Neutrophil (primary cell): ENCODE data around the gene PLA2G15.

Source experiments
- H3K27ac ChIP-seq: fragments of 200-600 bp; sonication (generic); 2 replicates; pipeline ENCODE4 v1.5.1; 2016; ENCODE audit warnings: mild to moderate bottlenecking, moderate library complexity
- H3K27me3 ChIP-seq: fragments of 200-600 bp; sonication (generic); 2 replicates; pipeline ENCODE4 v1.6.0; 2016; ENCODE audit warnings: mild to moderate bottlenecking
- H3K36me3 ChIP-seq: fragments of 200-600 bp; sonication (generic); 2 replicates; pipeline ENCODE4 v1.5.1; 2017
- H3K4me1 ChIP-seq, 2 experiments: fragments of 200-600 bp in 1 of 2; sonication (generic) in 1 of 2; 1 replicate in 1 of 2; 2 replicates in 1 of 2; pipeline versions ENCODE4 v1.5.1 to v1.6.1; 2013 to 2016; ENCODE audit warnings: low read depth in 1 of 2, low read length in 1 of 2, mild to moderate bottlenecking in 1 of 2, moderate library complexity in 1 of 2; ENCODE audit not compliant: control insufficient read depth in 1 of 2, insufficient read depth in 1 of 2
- H3K4me3 ChIP-seq, 2 experiments: fragments of 200-600 bp in 1 of 2; sonication (generic) in 1 of 2; 1 replicate in 1 of 2; 2 replicates in 1 of 2; pipeline ENCODE4 v1.5.1; 2013 to 2016; ENCODE audit warnings: low read depth in 1 of 2, low read length in 1 of 2, mild to moderate bottlenecking in 1 of 2, moderate library complexity in 1 of 2
- H3K9me3 ChIP-seq: fragments of 200-600 bp; sonication (generic); 2 replicates; pipeline ENCODE4 v1.5.1; 2016
- TF ChIP-seq, protein P1 (sequence below): fragments of 200-600 bp; sonication (generic); IDR thresholded peaks from 2 replicates; pipeline ENCODE4 v1.5.1; 2016; ENCODE audit warnings: antibody characterized with exemption

The PLA2G15 gene

DNA sequence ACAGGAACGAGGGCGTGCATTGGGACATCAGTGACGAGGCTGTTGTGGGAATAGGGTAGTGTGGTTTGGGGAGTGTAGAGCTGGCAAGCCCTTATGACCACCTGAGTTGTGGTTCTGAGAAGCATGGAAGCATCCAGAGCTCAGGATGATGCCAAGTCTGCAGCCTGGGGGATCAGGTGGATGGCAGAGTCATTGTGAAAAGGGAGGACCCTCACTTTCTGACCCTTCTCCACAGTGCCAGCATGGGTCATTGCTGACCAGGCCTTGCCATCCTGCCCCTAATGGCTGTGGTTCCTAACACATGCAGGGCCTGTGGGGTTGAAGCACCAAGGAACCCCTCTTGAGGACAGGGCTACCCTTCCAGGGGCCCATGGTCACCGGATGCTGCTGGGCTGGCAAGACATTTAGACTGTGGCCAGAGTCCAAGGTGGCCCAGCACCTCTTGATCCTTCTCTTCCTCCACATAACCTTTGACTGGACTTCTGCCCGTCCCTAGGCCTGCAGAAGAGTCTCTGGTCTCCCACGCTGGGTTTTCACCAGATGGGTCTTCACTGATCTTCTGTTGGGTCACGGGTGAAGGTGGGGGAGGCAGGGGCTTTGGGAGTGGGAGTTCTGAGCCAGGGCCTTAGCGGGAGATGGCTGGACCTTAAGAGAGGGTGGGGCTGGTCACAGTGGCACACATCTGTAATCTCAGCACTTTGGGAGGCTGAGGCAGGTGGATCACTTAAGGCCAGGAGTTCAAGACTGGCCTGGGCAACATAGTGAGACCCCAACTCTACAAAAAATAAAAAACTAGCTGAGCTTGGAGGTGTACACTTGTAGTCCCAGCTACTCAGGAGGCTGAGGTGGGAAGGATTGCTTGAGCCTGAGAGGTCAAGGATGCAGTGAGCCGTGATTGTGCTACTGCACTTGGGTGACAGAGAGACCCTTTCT lies 2.0 kb upstream of the PLA2G15 start:
- H3K27ac ChIP-seq = no peak overlapping the region
- no peaks in the 10 kb centered on the region for H3K9me3 ChIP-seq
- no peaks in the 10 kb centered on the region for H3K36me3 ChIP-seq
- TF ChIP-seq, protein P1, sequence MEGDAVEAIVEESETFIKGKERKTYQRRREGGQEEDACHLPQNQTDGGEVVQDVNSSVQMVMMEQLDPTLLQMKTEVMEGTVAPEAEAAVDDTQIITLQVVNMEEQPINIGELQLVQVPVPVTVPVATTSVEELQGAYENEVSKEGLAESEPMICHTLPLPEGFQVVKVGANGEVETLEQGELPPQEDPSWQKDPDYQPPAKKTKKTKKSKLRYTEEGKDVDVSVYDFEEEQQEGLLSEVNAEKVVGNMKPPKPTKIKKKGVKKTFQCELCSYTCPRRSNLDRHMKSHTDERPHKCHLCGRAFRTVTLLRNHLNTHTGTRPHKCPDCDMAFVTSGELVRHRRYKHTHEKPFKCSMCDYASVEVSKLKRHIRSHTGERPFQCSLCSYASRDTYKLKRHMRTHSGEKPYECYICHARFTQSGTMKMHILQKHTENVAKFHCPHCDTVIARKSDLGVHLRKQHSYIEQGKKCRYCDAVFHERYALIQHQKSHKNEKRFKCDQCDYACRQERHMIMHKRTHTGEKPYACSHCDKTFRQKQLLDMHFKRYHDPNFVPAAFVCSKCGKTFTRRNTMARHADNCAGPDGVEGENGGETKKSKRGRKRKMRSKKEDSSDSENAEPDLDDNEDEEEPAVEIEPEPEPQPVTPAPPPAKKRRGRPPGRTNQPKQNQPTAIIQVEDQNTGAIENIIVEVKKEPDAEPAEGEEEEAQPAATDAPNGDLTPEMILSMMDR = no peak
- peaks cover 36 to 44% of the 10 kb centered on the region in 2 experiments for H3K4me1 ChIP-seq
- no peak overlapping the region for H3K4me3 ChIP-seq
- no peaks in the 10 kb centered on the region for H3K27me3 ChIP-seq

DNA sequence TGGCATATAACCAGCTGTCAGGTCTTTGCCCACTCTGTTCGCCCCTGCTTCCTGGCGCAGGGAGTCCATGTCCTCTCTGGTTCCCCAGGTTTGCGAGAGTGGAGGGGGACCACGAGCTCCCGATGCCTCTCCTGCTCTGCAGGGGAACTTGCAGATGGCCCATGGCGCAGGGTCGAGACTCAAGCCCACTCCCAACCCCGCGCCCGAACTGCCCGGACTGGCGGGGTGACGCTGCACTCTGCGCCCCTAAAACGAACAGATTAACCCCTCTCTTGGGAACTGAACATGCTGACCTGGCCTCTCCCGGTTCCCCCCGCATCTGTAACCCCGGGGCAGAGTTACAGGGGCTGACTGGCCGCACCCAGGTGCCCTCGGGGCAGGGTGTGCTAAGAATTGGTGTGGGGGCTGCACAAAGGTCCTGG lies 681 bp upstream of the PLA2G15 start:
- Histone ChIP-seq H3K27ac (no peak overlapping the region), H3K27me3 (no peaks in the 10 kb centered on the region), H3K4me1 (peaks cover 32 to 40% of the 10 kb centered on the region in 2 experiments), H3K4me3 (peak overlapping the region; percentile 86 to 96), H3K9me3 (no peaks in the 10 kb centered on the region), H3K36me3 (no peaks in the 10 kb centered on the region)
- TF ChIP-seq, protein P1 = no peak

DNA sequence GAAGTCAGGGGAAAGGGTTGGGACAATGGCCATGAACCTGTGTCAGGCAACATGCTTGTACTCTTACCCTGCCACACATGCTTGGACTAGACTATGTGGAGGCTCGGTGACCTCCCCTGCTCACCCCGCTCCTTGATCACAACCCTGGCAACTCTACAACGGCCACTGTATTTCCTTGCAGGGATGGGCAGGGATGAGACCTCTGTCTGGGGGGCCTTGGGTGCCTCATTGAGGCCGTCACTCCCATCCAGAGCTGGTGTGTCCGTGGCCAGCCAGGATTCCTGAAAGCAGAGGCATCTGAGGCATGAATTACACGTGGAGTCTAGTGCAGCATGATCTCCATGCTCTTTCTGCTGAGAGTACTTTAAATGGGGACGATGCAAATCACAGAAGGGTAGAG lies 948 bp downstream of the PLA2G15 start:
- Histone ChIP-seq H3K36me3 (no peaks in the 10 kb centered on the region), H3K27ac (no peak overlapping the region), H3K27me3 (no peaks in the 10 kb centered on the region), H3K4me3 (peak overlapping the region; percentile 86 to 96), H3K4me1 (peaks cover 25 to 33% of the 10 kb centered on the region in 2 experiments), H3K9me3 (no peaks in the 10 kb centered on the region)
- TF ChIP-seq, protein P1 = no peak

DNA sequence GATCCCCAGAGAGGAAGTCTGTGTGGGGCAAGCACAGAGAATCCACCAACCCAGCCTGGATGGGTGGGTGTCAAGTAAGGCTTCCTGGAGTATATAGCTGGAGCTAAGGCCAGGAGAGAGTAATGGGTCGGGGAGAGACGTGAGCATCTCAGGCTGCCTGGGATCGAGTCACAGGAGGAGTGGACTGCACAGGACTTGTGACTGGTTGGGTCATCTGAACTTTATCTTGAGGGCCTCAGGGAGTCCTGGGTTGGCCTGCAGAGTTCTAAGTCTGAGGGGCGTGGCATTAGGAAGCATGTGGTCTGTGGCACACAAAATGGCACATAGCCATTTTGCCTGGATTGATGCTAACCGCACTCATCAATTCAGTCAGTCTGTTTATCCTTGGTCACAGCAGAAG lies 1.5 kb downstream of the PLA2G15 start:
- Histone ChIP-seq H3K4me3 (no peak overlapping the region), H3K27ac (no peak overlapping the region), H3K4me1 (peaks cover 25 to 33% of the 10 kb centered on the region in 2 experiments), H3K27me3 (no peaks in the 10 kb centered on the region), H3K9me3 (no peaks in the 10 kb centered on the region), H3K36me3 (no peaks in the 10 kb centered on the region)
- TF ChIP-seq, protein P1 = no peak

DNA sequence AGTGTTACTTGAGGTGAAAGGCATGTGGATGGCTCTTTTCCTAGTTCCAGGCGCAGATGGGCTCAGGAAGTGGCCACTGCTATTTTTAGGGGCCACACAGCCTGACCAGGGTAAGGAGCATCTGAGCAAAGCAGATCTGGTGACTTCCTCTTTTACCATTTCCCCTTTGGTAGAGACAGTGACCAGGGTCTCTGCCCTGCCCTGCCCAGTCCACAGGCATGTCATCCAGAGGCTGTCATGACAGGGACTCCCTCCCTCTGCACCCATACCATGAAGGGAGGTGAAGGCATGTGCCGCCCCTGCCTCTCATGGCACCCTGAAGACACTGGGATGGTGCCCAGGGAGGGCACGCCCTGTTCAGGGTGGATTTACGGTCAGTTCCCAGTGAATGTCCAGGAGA lies 2.2 kb downstream of the PLA2G15 start:
- H3K9me3 ChIP-seq = no peaks in the 10 kb centered on the region
- H3K4me1 ChIP-seq = peaks cover 25 to 33% of the 10 kb centered on the region in 2 experiments
- TF ChIP-seq, protein P1 = no peak
- no peak overlapping the region for H3K4me3 ChIP-seq
- no peaks in the 10 kb centered on the region for H3K27me3 ChIP-seq
- no peaks in the 10 kb centered on the region for H3K36me3 ChIP-seq
- peak overlapping the region; percentile 41 for H3K27ac ChIP-seq
